Mucosa of descending colon (tissue), 3 donors: ENCODE data around the gene GADD45B. TPM values are rescaled to one million over a fixed set of nuclear protein-coding genes. Genes with fewer than 3 reads are reported as not detected.

ENCODE experiments used
- ATAC-seq: fragments of 200-7000 bp; cut with Tn5 transposase; one replicate; pipeline ENCODE4 v1.9.1; 2020; ENCODE audit warnings: mild to moderate bottlenecking, moderate library complexity
- DNase-seq, 3 donors: peaks; one replicate each; pipeline ENCODE4 v3.0.0-alpha.2; 2020
- H3K36me3 ChIP-seq: fragments of 200-600 bp; one replicate; pipeline ENCODE4 v1.8.0; 2021; ENCODE audit warnings: low read depth, mild to moderate bottlenecking
- H3K4me1 ChIP-seq: fragments of 200-600 bp; one replicate; pipeline ENCODE4 v1.8.0; 2021; ENCODE audit warnings: low read depth, mild to moderate bottlenecking
- H3K4me3 ChIP-seq: fragments of 200-600 bp; one replicate; pipeline ENCODE4 v1.8.0; 2021; ENCODE audit warnings: mild to moderate bottlenecking
- H3K9me3 ChIP-seq: fragments of 200-600 bp; one replicate; pipeline ENCODE4 v1.8.0; 2021; ENCODE audit warnings: mild to moderate bottlenecking
- intact Hi-C, 2 donors: fragments of 100-400 bp; cut with DNase I in 1 of 2; cut with micrococcal nuclease in 1 of 2; formaldehyde crosslinking; loops; one replicate each; pipeline versions ENCODE4 v1.11.0 to v1.11.1; 2022; cut with DNase I, micrococcal nuclease
- microRNA-seq: library from miRNA; unstranded; fragments of <30 nt; microRNA quantifications from one replicate; pipeline ENCODE4, GENCODE V29; 2019
- total RNA-seq, 3 donors: library from RNA; stranded (reverse); fragmentation: NEBNext Ultra II Directional in 2 of 3; extraction: Animal tissue kit (Norgen Biotek cat#: 25700) in 2 of 3; gene quantifications; one replicate each; pipeline versions ENCODE4 v1.2.1 to v1.2.4, GENCODE V29; 2021 to 2023
- TF ChIP-seq, protein P1 (sequence below): fragments of 200-600 bp; IDR thresholded peaks from one replicate; pipeline ENCODE4 v1.8.0; 2022; ENCODE audit warnings: antibody characterized with exemption, mild to moderate bottlenecking
- donor health status: DM: no; HTN: no; CAD: no; lungs with moderate emphysema.
- donor health status: DM: no; HTN: no; CAD: no.
- donor health status: DM: no; HTN: yes; CAD: no.

Gene GADD45B
- total RNA-seq, 3 donors from 2014 or later: 30.6 to 45.5 (median 35.9) TPM

DNA sequence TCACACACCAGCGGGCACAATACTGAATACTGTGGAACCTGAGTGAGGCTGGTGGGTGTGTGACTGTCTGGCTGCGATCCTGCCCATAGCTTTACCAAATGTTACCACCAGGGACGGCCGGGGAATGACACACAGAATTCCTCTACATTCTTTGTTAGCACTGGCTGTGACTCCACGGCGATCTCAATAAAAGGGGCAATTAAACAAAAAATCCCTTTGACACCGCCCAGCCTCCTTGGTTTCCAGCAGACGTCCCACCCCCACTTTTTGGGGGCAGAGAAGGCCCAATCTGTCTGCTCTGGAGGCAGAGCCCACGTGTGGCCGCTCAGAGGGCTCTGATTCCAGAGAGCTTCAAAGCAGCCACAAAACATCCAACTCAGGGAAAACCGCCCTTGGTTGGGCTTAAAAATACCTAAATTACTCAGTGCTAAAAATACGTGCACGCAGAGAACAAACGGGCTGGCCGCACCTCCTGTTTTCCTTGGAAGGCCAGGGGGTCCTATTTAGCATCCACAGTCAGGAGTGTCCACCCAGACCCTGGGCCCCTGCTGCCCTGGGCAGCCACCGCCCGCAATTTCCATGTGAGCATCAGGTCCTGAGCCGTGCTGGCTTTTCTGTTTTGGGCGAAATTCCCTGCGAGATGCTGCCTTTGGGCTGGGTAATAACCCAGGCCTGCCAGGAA, 47.8 kb downstream of the GADD45B start:
- Histone ChIP-seq H3K4me3 (no peak overlapping the region), H3K9me3 (no peaks in the 10 kb centered on the region), H3K4me1 (no peaks in the 10 kb centered on the region), H3K36me3 (no peaks in the 10 kb centered on the region)
- TF ChIP-seq, protein P1, sequence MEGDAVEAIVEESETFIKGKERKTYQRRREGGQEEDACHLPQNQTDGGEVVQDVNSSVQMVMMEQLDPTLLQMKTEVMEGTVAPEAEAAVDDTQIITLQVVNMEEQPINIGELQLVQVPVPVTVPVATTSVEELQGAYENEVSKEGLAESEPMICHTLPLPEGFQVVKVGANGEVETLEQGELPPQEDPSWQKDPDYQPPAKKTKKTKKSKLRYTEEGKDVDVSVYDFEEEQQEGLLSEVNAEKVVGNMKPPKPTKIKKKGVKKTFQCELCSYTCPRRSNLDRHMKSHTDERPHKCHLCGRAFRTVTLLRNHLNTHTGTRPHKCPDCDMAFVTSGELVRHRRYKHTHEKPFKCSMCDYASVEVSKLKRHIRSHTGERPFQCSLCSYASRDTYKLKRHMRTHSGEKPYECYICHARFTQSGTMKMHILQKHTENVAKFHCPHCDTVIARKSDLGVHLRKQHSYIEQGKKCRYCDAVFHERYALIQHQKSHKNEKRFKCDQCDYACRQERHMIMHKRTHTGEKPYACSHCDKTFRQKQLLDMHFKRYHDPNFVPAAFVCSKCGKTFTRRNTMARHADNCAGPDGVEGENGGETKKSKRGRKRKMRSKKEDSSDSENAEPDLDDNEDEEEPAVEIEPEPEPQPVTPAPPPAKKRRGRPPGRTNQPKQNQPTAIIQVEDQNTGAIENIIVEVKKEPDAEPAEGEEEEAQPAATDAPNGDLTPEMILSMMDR: no peak
- DNase-seq: no peak
- intact Hi-C loops: no loop called here
- ATAC-seq: no peak

DNA sequence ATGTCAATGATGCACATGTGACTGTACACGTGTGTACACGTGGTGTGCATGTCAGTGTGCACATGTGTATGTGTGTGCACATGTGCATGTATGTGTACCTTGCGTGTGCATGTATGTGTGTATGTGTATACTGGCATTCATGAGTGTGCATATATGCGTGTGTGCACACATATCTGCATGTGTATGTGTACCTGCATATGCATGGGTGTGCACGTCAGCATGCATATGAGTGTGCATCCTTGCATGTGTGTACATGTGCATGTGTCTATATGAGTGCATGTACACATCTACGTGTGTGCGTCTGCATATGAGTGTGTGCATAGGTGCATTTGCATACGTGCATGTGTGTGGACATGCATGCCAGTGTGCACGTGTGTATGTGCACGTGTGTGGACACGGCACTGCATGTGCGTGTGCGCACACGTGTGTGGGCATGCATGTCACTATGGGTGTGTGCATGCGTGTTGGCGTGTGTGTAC, 48.5 kb downstream of the GADD45B start:
- Histone ChIP-seq H3K4me3 (no peak overlapping the region), H3K9me3 (no peaks in the 10 kb centered on the region), H3K4me1 (no peaks in the 10 kb centered on the region), H3K36me3 (no peaks in the 10 kb centered on the region)
- ATAC-seq (no peak), DNase-seq (no peak)
- intact Hi-C loops: no loop called here
- TF ChIP-seq, protein P1: no peak

DNA sequence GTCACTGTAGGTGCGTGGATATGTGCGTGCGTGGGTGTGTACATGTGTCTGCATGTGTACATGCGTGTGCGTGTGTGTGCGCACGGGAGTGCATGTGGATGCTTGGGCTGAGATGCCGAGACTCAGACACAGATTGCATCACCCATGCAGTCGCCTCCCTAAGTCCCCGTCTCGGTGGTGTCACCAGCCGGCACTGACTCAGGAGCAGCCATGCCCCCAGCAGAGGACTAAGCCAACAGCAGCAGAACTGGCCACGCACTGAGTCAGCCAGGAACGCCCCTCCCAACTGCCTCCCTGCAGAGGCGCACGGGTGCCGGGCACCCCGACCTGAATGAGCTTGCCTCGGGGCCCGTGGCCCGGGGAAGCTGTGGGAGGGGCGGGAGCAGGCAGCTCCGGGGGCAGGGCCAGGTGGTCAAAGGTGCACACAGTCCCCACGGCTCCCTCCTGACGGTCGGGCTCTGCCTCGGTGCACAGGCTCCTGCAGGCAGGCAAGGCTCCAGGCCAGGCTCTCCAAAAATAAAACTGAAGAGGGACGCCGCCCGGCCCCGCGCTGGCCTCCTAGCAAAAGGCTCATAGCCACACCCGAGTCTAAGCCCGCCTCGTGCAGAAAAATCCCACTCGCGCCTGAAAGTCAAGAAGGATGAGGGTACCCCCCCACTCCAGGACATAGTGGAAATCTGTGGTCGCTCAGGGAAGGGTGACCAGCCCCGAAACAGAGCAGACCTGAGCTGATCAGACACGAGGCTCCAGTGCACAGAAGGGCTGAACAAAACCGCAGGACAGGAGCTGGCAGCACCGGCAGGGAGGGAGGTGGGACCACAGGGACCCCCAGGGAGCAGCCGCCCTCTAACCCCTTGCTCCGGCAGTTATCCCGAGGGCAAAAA, 49.2 kb downstream of the GADD45B start:
- no peak for DNase-seq
- H3K4me1 ChIP-seq: no peaks in the 10 kb centered on the region
- TF ChIP-seq, protein P1: no peak
- no peaks in the 10 kb centered on the region for H3K9me3 ChIP-seq
- no peak overlapping the region for H3K4me3 ChIP-seq
- ATAC-seq: peak; percentile 31
- H3K36me3 ChIP-seq: no peaks in the 10 kb centered on the region
- intact Hi-C loops: no loop called here

DNA sequence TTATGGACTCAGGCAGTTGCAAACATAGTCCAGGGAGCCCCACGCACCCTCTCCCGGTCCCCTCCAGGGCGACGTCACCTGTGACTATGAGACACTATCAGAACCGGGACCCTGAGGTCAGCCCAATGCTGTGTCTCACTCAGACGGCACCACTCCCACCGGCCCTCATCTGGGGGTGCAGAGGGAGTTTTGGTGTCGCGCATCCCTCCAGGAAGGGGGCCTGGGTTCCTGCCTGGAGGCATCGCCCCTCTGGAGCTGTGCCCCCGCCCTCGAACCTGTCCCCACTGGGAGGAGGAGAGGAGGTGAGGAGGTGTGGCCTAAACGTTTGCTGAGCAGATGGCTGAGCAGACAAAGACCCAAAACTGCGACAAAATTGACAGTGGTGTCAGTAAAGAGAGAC, 51.2 kb downstream of the GADD45B start:
- no peak overlapping the region for H3K4me3 ChIP-seq
- TF ChIP-seq, protein P1: no peak
- intact Hi-C loops: no loop called here
- H3K9me3 ChIP-seq: no peaks in the 10 kb centered on the region
- H3K36me3 ChIP-seq: no peaks in the 10 kb centered on the region
- ATAC-seq (no peak), DNase-seq (no peak)
- no peaks in the 10 kb centered on the region for H3K4me1 ChIP-seq

DNA sequence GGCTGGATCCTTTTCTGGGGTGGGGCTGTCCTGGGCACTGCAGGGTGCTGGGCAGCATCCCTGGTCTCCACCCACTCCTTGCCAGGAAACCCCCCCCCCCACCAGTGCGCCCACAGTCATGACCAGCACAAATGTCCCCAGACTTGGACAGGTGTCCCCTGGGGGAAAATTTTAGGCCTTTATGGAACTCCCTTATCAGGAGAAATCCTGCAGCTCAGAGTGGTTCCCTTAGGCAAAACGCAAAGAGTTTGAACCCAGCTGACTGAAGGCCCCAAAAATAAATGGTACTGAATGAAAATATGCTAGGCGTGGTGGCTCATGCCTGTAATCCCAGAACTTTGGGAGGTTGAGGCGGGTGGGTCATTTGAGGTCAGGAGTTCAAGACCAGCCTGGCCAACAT, 51.8 kb downstream of the GADD45B start:
- Histone ChIP-seq H3K4me1 (no peaks in the 10 kb centered on the region), H3K4me3 (no peak overlapping the region), H3K9me3 (no peaks in the 10 kb centered on the region), H3K36me3 (no peaks in the 10 kb centered on the region)
- TF ChIP-seq, protein P1: no peak
- intact Hi-C loops: no loop called here
- DNase-seq (no peak), ATAC-seq (no peak)

Small RNA genes within 50 kb of the gene (microRNA-seq; reads per million reads assigned to microRNA genes)
- not detected for gene MIR7108

Other genes with a start within 250 kb of the GADD45B start
- gene PLEKHJ1, start 239.8 kb upstream of the GADD45B start, total RNA-seq: 100 to 1,000 TPM; 132 to 231 (median 189) TPM
- 10 to 100 TPM; 60.6 to 81.2 (median 68.2) TPM for gene SF3A2, start 239.3 kb upstream of the GADD45B start, total RNA-seq
- 1 to 10 TPM; 2.7 to 5.1 (median 3.8) TPM for gene AMH, start 226.8 kb upstream of the GADD45B start, total RNA-seq
- 1 to 10 TPM in 1 of 3 donors, under 1 TPM in 2; 0.38 to 2.4 (median 0.87) TPM for gene JSRP1, start 219.7 kb upstream of the GADD45B start, total RNA-seq
- gene PEAK3, start 194.0 kb upstream of the GADD45B start, total RNA-seq: 1 to 10 TPM in 2 of 3 donors, under 1 TPM in 1; 0.29 to 1.4 (median 1.1) TPM
- not detected for gene LINGO3, start 168.0 kb upstream of the GADD45B start, total RNA-seq
- gene LSM7, start 147.5 kb upstream of the GADD45B start, total RNA-seq: 100 to 1,000 TPM in 1 of 3 donors, 10 to 100 TPM in 2; 60.3 to 111 (median 93.1) TPM
- gene SPPL2B, start 147.4 kb upstream of the GADD45B start, total RNA-seq: 100 to 1,000 TPM; 119 to 177 (median 153) TPM
- under 1 TPM in 2 of 3 donors, not detected in 1; 0.17 to 0.41 TPM for gene TMPRSS9, start 115.9 kb upstream of the GADD45B start, total RNA-seq
- 100 to 1,000 TPM in 2 of 3 donors, 10 to 100 TPM in 1; 75.4 to 130 (median 104) TPM for gene TIMM13, start 48.5 kb upstream of the GADD45B start, total RNA-seq
- gene LMNB2, start 19.2 kb upstream of the GADD45B start, total RNA-seq: 10 to 100 TPM; 21.1 to 47.8 (median 22.1) TPM
- gene GNG7, start 226.6 kb downstream of the GADD45B start, total RNA-seq: 1 to 10 TPM; 2.5 to 6.9 (median 2.9) TPM
- 1 to 10 TPM in 1 of 3 donors, under 1 TPM in 2; 0.20 to 1.7 (median 0.80) TPM for gene DIRAS1, start 245.2 kb downstream of the GADD45B start, total RNA-seq